Skeletal muscle cell (primary cell): Measurements from ENCODE around the gene SEMA5A.

Experiments
- DNase-seq: peaks from one replicate; pipeline ENCODE4 v3.0.0-alpha.2; 2010; ENCODE audit warnings: low read depth
- H3K4me3 ChIP-seq: 2 replicates; pipeline ENCODE4 v1.5.1; 2011; ENCODE audit warnings: low read depth, mild to moderate bottlenecking, control low read depth, low read length, moderate library complexity

SEMA5A gene

GRCh38 chr5:9318031-9318430 lies 227.8 kb downstream of the SEMA5A start:
- H3K4me3 ChIP-seq: no peak overlapping the region
- DNase-seq: no peak

- DNase-seq: no peak
- H3K4me3 ChIP-seq: no peak overlapping the region
Observed at GRCh38 chr5:9316733-9317132, 229.1 kb downstream of the SEMA5A start.

GRCh38 chr5:9316041-9316440 lies 229.8 kb downstream of the SEMA5A start:
- no peak for DNase-seq

GRCh38 chr5:9314558-9314957 lies 231.3 kb downstream of the SEMA5A start:
- no peak for DNase-seq
- H3K4me3 ChIP-seq: no peak overlapping the region

More at GRCh38 chr5:9316041-9316440, 229.8 kb downstream of the SEMA5A start:
- H3K4me3 ChIP-seq: no peak overlapping the region

GRCh38 chr5:9313751-9314150 lies 232.1 kb downstream of the SEMA5A start:
- H3K4me3 ChIP-seq: no peak overlapping the region

GRCh38 chr5:9307150-9307549 lies 238.7 kb downstream of the SEMA5A start:
- DNase-seq: no peak
- no peak overlapping the region for H3K4me3 ChIP-seq

More at GRCh38 chr5:9313751-9314150, 232.1 kb downstream of the SEMA5A start:
- no peak for DNase-seq

GRCh38 chr5:9302218-9302617 lies 243.7 kb downstream of the SEMA5A start:
- DNase-seq: no peak
- H3K4me3 ChIP-seq: no peak overlapping the region

- no peak for DNase-seq
- no peak overlapping the region for H3K4me3 ChIP-seq
Observed at GRCh38 chr5:9301200-9301599, 244.7 kb downstream of the SEMA5A start.

GRCh38 chr5:9297134-9297533 lies 248.7 kb downstream of the SEMA5A start:
- no peak for DNase-seq
- no peak overlapping the region for H3K4me3 ChIP-seq

GRCh38 chr5:9295466-9295801 lies 250.4 kb downstream of the SEMA5A start:
- no peak overlapping the region for H3K4me3 ChIP-seq
- no peak for DNase-seq

- H3K4me3 ChIP-seq: no peak overlapping the region
- DNase-seq: no peak
Observed at GRCh38 chr5:9294793-9295465, 250.9 kb downstream of the SEMA5A start.

GRCh38 chr5:9288234-9288633 lies 257.6 kb downstream of the SEMA5A start:
- DNase-seq: no peak
- no peak overlapping the region for H3K4me3 ChIP-seq

GRCh38 chr5:9284781-9285307 lies 261.0 kb downstream of the SEMA5A start:
- H3K4me3 ChIP-seq: no peak overlapping the region
- no peak for DNase-seq

- no peak overlapping the region for H3K4me3 ChIP-seq
- DNase-seq: no peak
Observed at GRCh38 chr5:9284272-9284671, 261.6 kb downstream of the SEMA5A start.

- DNase-seq: no peak
- H3K4me3 ChIP-seq: no peak overlapping the region
Observed at GRCh38 chr5:9283473-9283872, 262.4 kb downstream of the SEMA5A start.

GRCh38 chr5:9283021-9283420 lies 262.9 kb downstream of the SEMA5A start:
- H3K4me3 ChIP-seq: no peak overlapping the region
- DNase-seq: no peak

GRCh38 chr5:9282211-9282610 lies 263.7 kb downstream of the SEMA5A start:
- no peak for DNase-seq
- no peak overlapping the region for H3K4me3 ChIP-seq

GRCh38 chr5:9279774-9280173 lies 266.1 kb downstream of the SEMA5A start:
- DNase-seq: no peak
- no peak overlapping the region for H3K4me3 ChIP-seq

- DNase-seq: no peak
Observed at GRCh38 chr5:9278921-9279603, 266.8 kb downstream of the SEMA5A start.

GRCh38 chr5:9269014-9269413 lies 276.9 kb downstream of the SEMA5A start:
- H3K4me3 ChIP-seq: no peak overlapping the region
- no peak for DNase-seq

More at GRCh38 chr5:9278921-9279603, 266.8 kb downstream of the SEMA5A start:
- no peak overlapping the region for H3K4me3 ChIP-seq

- no peak overlapping the region for H3K4me3 ChIP-seq
- DNase-seq: no peak
Observed at GRCh38 chr5:9268226-9268625, 277.6 kb downstream of the SEMA5A start.
